IMR-90 (cell line): ENCODE data around the gene ADAMTS17. TPM values are rescaled to one million over a fixed set of nuclear protein-coding genes. Genes with fewer than 3 reads are reported as not detected.

Experiments used
- ATAC-seq: fragments of 200-7000 bp; cut with Tn5 transposase; 2 replicates; pipeline ENCODE4 v1.9.1; 2020; ENCODE audit warnings: low read depth, mild to moderate bottlenecking, moderate library complexity
- BruUV-seq: library from RNA; stranded (reverse); fragments of 400-500 nt; replicated peaks from 2 replicates; lab custom pipeline; 2021; lab: Mats Ljungman, UMichigan
- CTCF ChIA-PET: fragments of 300-600 bp; formaldehyde crosslinking; extraction: SDS; loops from one replicate; lab custom pipeline; 2021; ENCODE audit warnings: antibody characterized with exemption; lab: Yijun Ruan, JAX
- POLR2A ChIA-PET: fragments of 300-600 bp; sonication (Branson Sonifier 250); formaldehyde crosslinking; loops from one replicate; lab custom pipeline; 2022; ENCODE audit warnings: antibody characterized with exemption; ENCODE audit not compliant: unreplicated experiment; lab: Charles Lee
- DNase-seq: peaks from one replicate; pipeline ENCODE4 v3.0.0; 2013
- H2AFZ ChIP-seq: replicated peaks from 2 replicates; pipeline ENCODE3; 2013; ENCODE audit warnings: low read length, mild to moderate bottlenecking; ENCODE audit not compliant: poor library complexity
- H2AK5ac ChIP-seq: 2 replicates; pipeline ENCODE4 v1.6.1; 2013; ENCODE audit warnings: low read depth, low read length, inconsistent platforms
- H2AK9ac ChIP-seq: replicated peaks from 2 replicates; pipeline ENCODE3; 2013; ENCODE audit warnings: mild to moderate bottlenecking, low read depth, low read length, moderate library complexity; ENCODE audit not compliant: poor library complexity
- H2BK120ac ChIP-seq: 2 replicates; pipeline ENCODE4 v1.6.1; 2013; ENCODE audit warnings: low read depth, low read length, inconsistent platforms
- H2BK15ac ChIP-seq: 3 replicates; pipeline ENCODE4 v1.6.1; 2013; ENCODE audit warnings: low read depth, low read length, inconsistent platforms
- H2BK20ac ChIP-seq: 2 replicates; pipeline ENCODE4 v1.6.1; 2013; ENCODE audit warnings: low read depth, mild to moderate bottlenecking, inconsistent platforms, low read length, moderate library complexity
- H2BK5ac ChIP-seq: 2 replicates; pipeline ENCODE4 v1.6.1; 2013; ENCODE audit warnings: mild to moderate bottlenecking, low read depth, low read length, inconsistent platforms; ENCODE audit not compliant: poor library complexity, severe bottlenecking
- H3K14ac ChIP-seq: replicated peaks from 2 replicates; pipeline ENCODE4 v1.6.1; 2013; ENCODE audit warnings: low read depth, low read length, inconsistent platforms
- H3K18ac ChIP-seq: 2 replicates; pipeline ENCODE4 v1.6.1; 2013; ENCODE audit warnings: low read depth, low read length, control low read depth
- H3K23ac ChIP-seq: 2 replicates; pipeline ENCODE4 v1.6.1; 2013; ENCODE audit warnings: low read depth, low read length, inconsistent platforms
- H3K27ac ChIP-seq: 2 replicates; pipeline ENCODE4 v1.5.1; 2013; ENCODE audit warnings: mild to moderate bottlenecking, control low read depth, low read length; ENCODE audit not compliant: insufficient read depth
- H3K27me3 ChIP-seq: 2 replicates; pipeline ENCODE4 v1.6.1; 2013; ENCODE audit warnings: low read length; ENCODE audit not compliant: control insufficient read depth, insufficient read depth
- H3K36me3 ChIP-seq: 2 replicates; pipeline ENCODE4 v1.6.1; 2013; ENCODE audit warnings: low read length, mixed read lengths; ENCODE audit not compliant: control insufficient read depth, insufficient read depth
- H3K4ac ChIP-seq: 2 replicates; pipeline ENCODE4 v1.6.1; 2013; ENCODE audit warnings: low read depth, low read length, inconsistent platforms
- H3K4me1 ChIP-seq: 2 replicates; pipeline ENCODE4 v1.6.1; 2013; ENCODE audit warnings: low read length, mixed read lengths; ENCODE audit not compliant: control insufficient read depth, insufficient read depth
- H3K4me2 ChIP-seq: 2 replicates; pipeline ENCODE4 v1.6.1; 2013; ENCODE audit warnings: low read depth, mild to moderate bottlenecking, control low read depth, low read length, moderate library complexity
- H3K4me3 ChIP-seq: 2 replicates; pipeline ENCODE4 v1.5.1; 2013; ENCODE audit warnings: low read depth, mild to moderate bottlenecking, control low read depth, low read length, moderate library complexity; ENCODE audit not compliant: insufficient read depth
- H3K56ac ChIP-seq: 2 replicates; pipeline ENCODE4 v1.6.1; 2013; ENCODE audit warnings: low read length, inconsistent platforms; ENCODE audit not compliant: insufficient read depth; ENCODE audit errors: extremely low read depth
- H3K79me1 ChIP-seq, 2 experiments: 2 replicates each; pipeline ENCODE4 v1.6.1; 2013; ENCODE audit warnings: low read length in 2 of 2, inconsistent platforms in 1 of 2, low read depth in 1 of 2
- H3K9ac ChIP-seq: 2 replicates; pipeline ENCODE4 v1.6.1; 2013; ENCODE audit warnings: low read depth, low read length, control low read depth
- H3K9me1 ChIP-seq: 2 replicates; pipeline ENCODE4 v1.6.1; 2013; ENCODE audit warnings: low read length, inconsistent platforms; ENCODE audit not compliant: insufficient read depth
- H3K9me3 ChIP-seq: 2 replicates; pipeline ENCODE4 v1.6.1; 2013; ENCODE audit warnings: low read length; ENCODE audit not compliant: control insufficient read depth, insufficient read depth
- H4K20me1 ChIP-seq: 2 replicates; pipeline ENCODE4 v1.6.1; 2013; ENCODE audit warnings: low read length, inconsistent platforms; ENCODE audit not compliant: insufficient read depth
- H4K5ac ChIP-seq: 2 replicates; pipeline ENCODE4 v1.6.1; 2013; ENCODE audit warnings: mild to moderate bottlenecking, low read depth, low read length, control low read depth
- H4K8ac ChIP-seq, 2 experiments: 2 replicates each; pipeline ENCODE4 v1.6.1; 2013; ENCODE audit warnings: low read depth in 2 of 2, low read length in 2 of 2, control low read depth in 1 of 2, inconsistent platforms in 1 of 2
- H4K91ac ChIP-seq: 2 replicates; pipeline ENCODE4 v1.6.1; 2013; ENCODE audit warnings: low read depth, low read length, inconsistent platforms; ENCODE audit not compliant: insufficient read depth
- BHLHE40 ChIP-seq: fragments of 150-350 bp; IDR thresholded peaks from 2 replicates; pipeline ENCODE4 v1.6.1; 2016; ENCODE audit warnings: mild to moderate bottlenecking, low read depth, low read length
- CHD1 ChIP-seq: IDR thresholded peaks from 2 replicates; pipeline ENCODE4 v1.6.1; 2012; ENCODE audit warnings: low read depth, low read length, improper control_type of control experiment
- CTCF ChIP-seq: conservative IDR thresholded peaks from 2 replicates; pipeline ENCODE4 v1.5.1; 2012; ENCODE audit warnings: mild to moderate bottlenecking, low read depth, low read length, improper control_type of control experiment
- ELK1 ChIP-seq: fragments of 150-350 bp; IDR thresholded peaks from 2 replicates; pipeline ENCODE4 v1.6.1; 2016; ENCODE audit warnings: low read depth, mild to moderate bottlenecking, low read length, moderate library complexity, borderline replicate concordance
- FOS ChIP-seq: fragments of 150-350 bp; IDR thresholded peaks from 2 replicates; pipeline ENCODE4 v1.6.1; 2016; ENCODE audit warnings: low read depth, low read length
- MAFK ChIP-seq: IDR thresholded peaks from 2 replicates; pipeline ENCODE4 v1.6.1; 2012; ENCODE audit warnings: low read depth, low read length, improper control_type of control experiment
- MAZ ChIP-seq: IDR thresholded peaks from 2 replicates; pipeline ENCODE4 v1.6.1; 2012; ENCODE audit warnings: low read depth, mild to moderate bottlenecking, low read length, improper control_type of control experiment, moderate library complexity, borderline replicate concordance
- NFE2L2 ChIP-seq: fragments of 150-350 bp; IDR thresholded peaks from 2 replicates; pipeline ENCODE4 v1.6.1; 2016; ENCODE audit warnings: low read depth, mild to moderate bottlenecking, low read length
- POLR2A ChIP-seq: IDR thresholded peaks from 2 replicates; pipeline ENCODE4 v1.6.1; 2012; ENCODE audit warnings: mild to moderate bottlenecking, low read depth, low read length
- RAD21 ChIP-seq: IDR thresholded peaks from 2 replicates; pipeline ENCODE4 v1.6.1; 2012; ENCODE audit warnings: low read length, improper control_type of control experiment
- RCOR1 ChIP-seq: IDR thresholded peaks from 2 replicates; pipeline ENCODE4 v1.6.1; 2012; ENCODE audit warnings: mild to moderate bottlenecking, low read length, improper control_type of control experiment; ENCODE audit not compliant: insufficient replicate concordance
- RFX5 ChIP-seq: IDR thresholded peaks from 2 replicates; pipeline ENCODE4 v1.8.0; 2012; ENCODE audit warnings: low read depth, mild to moderate bottlenecking, low read length, moderate library complexity
- SMC3 ChIP-seq: fragments of 150-350 bp; IDR thresholded peaks from 2 replicates; pipeline ENCODE4 v1.6.1; 2016; ENCODE audit warnings: low read depth, mild to moderate bottlenecking, antibody characterized with exemption, low read length, moderate library complexity
- WGBS, 2 experiments: methylation state at CpG; one replicate each; pipeline versions ENCODE4 v1.1.5 to v1.1.7; 2013; ENCODE audit warnings: missing lambda C conversion rate in 2 of 2; ENCODE audit not compliant: insufficient read length in 1 of 2; ENCODE audit errors: extremely low coverage in 2 of 2; 5-methylcytosine and 5-hydroxymethylcytosine counted together
- dilution Hi-C: fragments of 300-500 bp; cut with HindIII; formaldehyde crosslinking; loops from one replicate; pipeline ENCODE4 v1.14.3; 2018; ENCODE audit warnings: low sequenced_read_pairs; ENCODE audit not compliant: unreplicated experiment
- in situ Hi-C: fragments of 300-500 bp; cut with MboI; formaldehyde crosslinking; loops from 3 replicates; pipeline ENCODE4 v1.14.3; 2019; ENCODE audit warnings: low sequenced_read_pairs, inconsistent platforms, mixed read lengths
- intact Hi-C: fragments of 100-400 bp; cut with micrococcal nuclease; formaldehyde crosslinking; loops from 2 replicates; pipeline ENCODE4 v1.10.0; 2022
- polyA plus RNA-seq, 3 experiments: library from polyadenylated mRNA; depleted of rRNA; stranded (reverse); fragments of >200 nt; gene quantifications; 2 replicates each; pipeline ENCODE4 v1.2.3, GENCODE V29; 2012; ENCODE audit warnings: low replicate concordance in 1 of 3
- total RNA-seq: library from RNA; depleted of rRNA; stranded (reverse); fragments of >200 nt; gene quantifications from 2 replicates; pipeline ENCODE4 v1.2.3, GENCODE V29; 2012

ADAMTS17 gene
- total and polyA plus RNA-seq, 2 of the 4 experiments (the other 2 are of a cell fraction) = 0.03 TPM; not detected in 1

- TF ChIP-seq FOS = no peak
Observed at GRCh38 chr15:100112636-100113305, 229.0 kb downstream of the ADAMTS17 start (continued).

GRCh38 chr15:100112061-100112420, 229.7 kb downstream of the ADAMTS17 start:
- no TSS peak for BruUV-seq
- Histone ChIP-seq H3K23ac (peak overlapping the region; percentile 92), H4K5ac (peak overlapping the region; percentile 56; the same call in 1 of the 2 replicates), H2AK5ac (peak overlapping the region; percentile 59; the same call in 1 of the 2 replicates), H2BK20ac (peak overlapping the region; percentile 96), H3K27me3 (no peaks in the 10 kb centered on the region), H2BK120ac (peak overlapping the region; percentile 98), H3K36me3 (no peaks in the 10 kb centered on the region), H3K4me3 (no peak overlapping the region), H3K79me1 (no peaks in the 10 kb centered on the region), H2BK15ac (peak overlapping the region; percentile 92; the same call in 2 of the 3 replicates), H3K9me1 (peaks cover 32% of the 10 kb centered on the region), H2AK9ac (peak overlapping the region; percentile 22), H3K56ac (no peak overlapping the region), H3K4me1 (peaks cover 32% of the 10 kb centered on the region), H3K9me3 (no peaks in the 10 kb centered on the region), H3K18ac (peak overlapping the region; percentile 43), H2BK5ac (peak overlapping the region; percentile 63), H4K20me1 (no peaks in the 10 kb centered on the region), H4K91ac (peak overlapping the region; percentile 93), H3K14ac (peak overlapping the region; percentile 92), H3K9ac (no peak overlapping the region), H3K27ac (peak overlapping the region; percentile 7; the same call in 1 of the 2 replicates), H3K4ac (peak overlapping the region; percentile 96), H2AFZ (peak overlapping the region; percentile 71), H4K8ac (peak overlapping the region; percentile 75 to 91; a peak in 2 of 4 replicates), H3K4me2 (no peak overlapping the region)
- POLR2A ChIA-PET = no interaction called here
- intact Hi-C loops (no loop called here), dilution Hi-C loops (no loop called here), in situ Hi-C loops (loop anchor here (25.0 kb wide), 1 partner anchor 850 kb away; the partner anchor contains the start of gene LRRC28)
- WGBS, 2 experiments = 80% methylated on average over 1 of the region's 5 CpGs; no CpG with 5 or more reads in 1 of the 2 experiments
- CTCF ChIA-PET = no interaction called here
- ATAC-seq = no peak
- no peak for DNase-seq
- no peak for TF ChIP-seq SMC3
- no peak for TF ChIP-seq CHD1
- TF ChIP-seq RCOR1 = no peak
- TF ChIP-seq MAFK = no peak
- TF ChIP-seq BHLHE40 = no peak
- TF ChIP-seq RFX5 = no peak
- no peak for TF ChIP-seq RAD21
- no peak for TF ChIP-seq NFE2L2
- no peak for TF ChIP-seq MAZ
- no peak for TF ChIP-seq FOS
- TF ChIP-seq POLR2A = no peak
- TF ChIP-seq ELK1 = no peak
- no peak for TF ChIP-seq CTCF
